Stimulated activated CD8-positive, alpha-beta memory T cell treated with anti-CD3 and anti-CD28 coated beads, Interleukin-4, amount 100 ng/mL, for 4 hours (primary cell): ENCODE measurements around the gene IMP3.
"Not testable (repeated sequence)": the region's sequence is repeated elsewhere in the genome, so short reads cannot be mapped to it uniquely, and the experiment has no call there.

Experiments used
- DNase-seq, 2 donors: peaks; one replicate each; pipeline ENCODE4 v3.0.0-alpha.2; 2020; ENCODE audit warnings: low read depth in 2 of 2, low spot score in 1 of 2

IMP3 gene

GRCh38 chr15:75639709-75640482 is at the start of gene IMP3:
Gene IMP3, minus strand, starts transcription at chr15:75640224. Its CDS starts 56 bp downstream, at chr15:75640168.
- DNase-seq: peak; percentile 88

- not testable (repeated sequence) for DNase-seq
Measured at GRCh38 chr15:75689429-75689828, 49.4 kb upstream of the IMP3 start.

- DNase-seq: no peak
Measured at GRCh38 chr15:75688831-75689230, 48.8 kb upstream of the IMP3 start.

GRCh38 chr15:75688278-75688557 is 48.2 kb upstream of the IMP3 start:
- no peak for DNase-seq

- DNase-seq: no peak
Measured at GRCh38 chr15:75687486-75688277, 47.7 kb upstream of the IMP3 start.

- DNase-seq: peak; percentile 40 to 52
Measured at GRCh38 chr15:75686212-75686642, 46.2 kb upstream of the IMP3 start.

GRCh38 chr15:75685195-75685594 is 45.2 kb upstream of the IMP3 start:
- DNase-seq: no peak

- DNase-seq: no peak
Measured at GRCh38 chr15:75684648-75685047, 44.6 kb upstream of the IMP3 start.

- peak; percentile 27 to 30 for DNase-seq
Measured at GRCh38 chr15:75683646-75684312, 43.8 kb upstream of the IMP3 start.

- DNase-seq: no peak
Measured at GRCh38 chr15:75682181-75683135, 42.4 kb upstream of the IMP3 start.

GRCh38 chr15:75680007-75680789 is 40.2 kb upstream of the IMP3 start:
- no peak for DNase-seq

GRCh38 chr15:75678324-75678690 is 38.3 kb upstream of the IMP3 start:
- not testable (repeated sequence) for DNase-seq

GRCh38 chr15:75677465-75678323 is 37.7 kb upstream of the IMP3 start:
- DNase-seq: no peak

- no peak for DNase-seq
Measured at GRCh38 chr15:75676688-75677464, 36.9 kb upstream of the IMP3 start.

- no peak for DNase-seq
Measured at GRCh38 chr15:75675579-75676404, 35.8 kb upstream of the IMP3 start.

GRCh38 chr15:75674366-75674765 is 34.3 kb upstream of the IMP3 start:
- no peak for DNase-seq

- DNase-seq: no peak
Measured at GRCh38 chr15:75673426-75674235, 33.6 kb upstream of the IMP3 start.
